Left renal pelvis (tissue), 4 donors: Measurements from ENCODE around the gene SYDE1. TPM values are rescaled to one million over a fixed set of nuclear protein-coding genes. Genes with fewer than 3 reads are reported as not detected.

Source experiments
- DNase-seq, 4 donors: peaks; one replicate each; pipeline ENCODE4 v3.0.0-alpha.2; 2013; ENCODE audit warnings: low read depth in 4 of 4, low spot score in 3 of 4
- polyA plus RNA-seq, 4 donors: library from polyadenylated mRNA; unstranded; fragments of 120-200 nt; gene quantifications; one replicate each; pipeline ENCODE4 v1.2.1, GENCODE V29; 2013; ENCODE audit not compliant: insufficient read length in 4 of 4

SYDE1 gene
- polyA plus RNA-seq, 4 donors = 13.9 to 34.4 (median 21.2) TPM

DNA sequence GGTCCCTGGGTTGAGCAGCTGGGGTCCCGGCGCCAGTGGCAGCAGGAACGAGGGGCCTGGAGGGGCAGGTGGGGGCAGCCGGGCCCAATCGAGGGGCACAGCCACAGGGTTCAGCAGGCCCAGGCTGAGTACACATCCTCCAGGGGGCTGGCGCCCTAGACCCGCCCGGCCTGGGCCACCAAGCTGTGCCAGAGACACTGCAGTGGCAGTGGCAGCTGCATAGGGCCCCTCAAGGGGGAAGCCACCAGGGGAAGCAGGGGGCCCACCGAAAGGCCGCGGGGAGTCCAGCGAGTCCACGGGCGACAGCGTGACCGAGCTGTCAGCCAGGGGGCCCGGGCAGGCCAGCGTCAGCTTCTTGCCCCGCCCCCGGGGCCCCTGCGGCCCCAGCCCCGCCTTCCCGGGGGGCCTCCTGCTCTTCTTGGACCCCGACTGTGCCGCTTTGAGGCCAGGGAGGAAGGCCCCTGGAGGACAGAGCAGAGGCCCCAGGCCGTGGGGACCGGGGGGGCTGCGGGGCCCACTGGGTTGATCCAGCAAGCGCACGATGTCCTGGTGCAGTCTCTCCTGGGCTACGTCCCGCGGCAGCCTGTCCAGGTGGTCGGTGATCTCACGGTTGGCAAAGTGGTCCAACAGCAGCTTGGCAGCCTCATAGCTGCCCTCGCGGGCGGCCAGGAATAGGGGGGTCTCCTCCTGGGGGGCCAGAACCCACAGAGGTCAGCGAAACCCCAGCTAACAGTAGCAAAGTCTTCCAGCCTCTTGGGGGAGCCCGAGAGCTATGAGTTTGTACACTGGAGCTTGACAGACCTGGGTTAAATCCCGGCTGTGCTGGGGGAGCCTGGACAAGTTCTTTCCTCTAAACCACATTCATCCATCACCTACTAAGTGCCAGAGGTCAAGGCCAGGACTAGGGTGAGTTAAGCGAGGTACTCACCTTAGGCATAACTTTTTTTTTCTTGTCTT lies 54.1 kb downstream of the SYDE1 start:
- no peak for DNase-seq

Other genes with a start within 250 kb of the SYDE1 start
- under 1 TPM in 2 of 4 donors, not detected in 2; 0.06 TPM for gene OR7A17, start 221.3 kb upstream of the SYDE1 start, polyA plus RNA-seq
- gene OR7C2, start 165.9 kb upstream of the SYDE1 start, polyA plus RNA-seq = not detected
- under 1 TPM; 0.27 to 0.89 (median 0.60) TPM for gene SLC1A6, start 127.5 kb upstream of the SYDE1 start, polyA plus RNA-seq
- gene CASP14, start 57.9 kb upstream of the SYDE1 start, polyA plus RNA-seq = under 1 TPM in 1 of 4 donors, not detected in 3; 0.08 TPM
- gene OR1I1, start 25.2 kb upstream of the SYDE1 start, polyA plus RNA-seq = under 1 TPM in 3 of 4 donors, not detected in 1; 0.03 to 0.14 (median 0.06) TPM
- 100 to 1,000 TPM in 2 of 4 donors, 10 to 100 TPM in 2; 77.5 to 122 (median 103) TPM for gene NOTCH3, start 93.6 kb downstream of the SYDE1 start, polyA plus RNA-seq
- gene EPHX3, start 125.0 kb downstream of the SYDE1 start, polyA plus RNA-seq = 1 to 10 TPM; 1.9 to 5.9 (median 5.3) TPM
- 10 to 100 TPM; 44.5 to 69.0 (median 53.5) TPM for gene BRD4, start 225.1 kb downstream of the SYDE1 start, polyA plus RNA-seq